Measurements from ENCODE around the gene BRICD5. TPM values are rescaled to one million over a fixed set of nuclear protein-coding genes. Genes with fewer than 3 reads are reported as not detected.

Gene BRICD5
- total RNA-seq, 3 donors from 2014 or later (not counting 1 experiment from before 2014, with no cell fraction given): 3.2 to 5.2 (median 3.6) TPM

- Mint-ChIP-seq H3K27me3 (ENCODE audit: low read depth in 2 of 2) (peaks cover 11 to 22% of the 10 kb centered on the region in 2 donors), H3K9me3 (no peaks in the 10 kb centered on the region), H3K4me1 (peaks cover 6 to 13% of the 10 kb centered on the region in 2 donors), H3K36me3 (no peaks in the 10 kb centered on the region), H3K4me3 (no peak overlapping the region), H3K27ac (no peak overlapping the region)
- H3K27me3 ChIP-seq (ENCODE audit: control insufficient read depth, insufficient read depth, low read length): peaks cover 25% of the 10 kb centered on the region
- ATAC-seq (no peak), DNase-seq (no peak)
- WGBS (ENCODE audit: insufficient coverage): 89% methylated on average over 6 of the region's 6 CpGs
- intact Hi-C loops (cut with micrococcal nuclease): no loop called here
- H3K27ac ChIP-seq (ENCODE audit: low read length): no peak overlapping the region
- H3K9me3 ChIP-seq (ENCODE audit: control insufficient read depth, insufficient read depth, low read length): no peaks in the 10 kb centered on the region
- no peak for TF ChIP-seq CTCF (IDR thresholded peaks at IDR 0.05)
- no peak overlapping the region for H3K4me3 ChIP-seq (ENCODE audit: low read length)
- H3K36me3 ChIP-seq (ENCODE audit: control insufficient read depth, insufficient read depth, low read length): no peaks in the 10 kb centered on the region
- H3K4me1 ChIP-seq (ENCODE audit: control insufficient read depth, insufficient read depth, low read length): peaks cover 17% of the 10 kb centered on the region
Measured at GRCh38 chr16:2200313-2200712, 10.3 kb downstream of the BRICD5 start.

- 82% methylated on average over 14 of the region's 14 CpGs for WGBS (ENCODE audit: insufficient coverage)
- no peaks in the 10 kb centered on the region for H3K9me3 ChIP-seq (ENCODE audit: control insufficient read depth, insufficient read depth, low read length)
- H3K4me3 ChIP-seq (ENCODE audit: low read length): no peak overlapping the region
- Mint-ChIP-seq H3K27ac (no peak overlapping the region), H3K27me3 (ENCODE audit: low read depth in 2 of 2) (peaks cover 11 to 27% of the 10 kb centered on the region in 2 donors), H3K9me3 (no peaks in the 10 kb centered on the region), H3K4me3 (no peak overlapping the region), H3K36me3 (no peaks in the 10 kb centered on the region), H3K4me1 (peaks cover 5 to 16% of the 10 kb centered on the region in 2 donors)
- TF ChIP-seq CTCF (IDR thresholded peaks at IDR 0.05): no peak
- peaks cover 31% of the 10 kb centered on the region for H3K27me3 ChIP-seq (ENCODE audit: control insufficient read depth, insufficient read depth, low read length)
- no peak overlapping the region for H3K27ac ChIP-seq (ENCODE audit: low read length)
- H3K36me3 ChIP-seq (ENCODE audit: control insufficient read depth, insufficient read depth, low read length): no peaks in the 10 kb centered on the region
- ATAC-seq: no peak
- H3K4me1 ChIP-seq (ENCODE audit: control insufficient read depth, insufficient read depth, low read length): peaks cover 18% of the 10 kb centered on the region
- DNase-seq: no peak
- intact Hi-C loops (cut with micrococcal nuclease): no loop called here
Measured at GRCh38 chr16:2199621-2200139, 11.0 kb downstream of the BRICD5 start.

- Mint-ChIP-seq H3K36me3 (no peaks in the 10 kb centered on the region), H3K4me1 (peaks cover 0 to 11% of the 10 kb centered on the region in 2 donors), H3K4me3 (peak overlapping the region; percentile 49), H3K27ac (no peak overlapping the region), H3K27me3 (ENCODE audit: low read depth in 2 of 2) (peaks cover 11 to 28% of the 10 kb centered on the region in 2 donors), H3K9me3 (no peaks in the 10 kb centered on the region)
- Histone ChIP-seq H3K27me3 (ENCODE audit: control insufficient read depth, insufficient read depth, low read length) (peaks cover 37% of the 10 kb centered on the region), H3K27ac (ENCODE audit: low read length) (no peak overlapping the region), H3K9me3 (ENCODE audit: control insufficient read depth, insufficient read depth, low read length) (no peaks in the 10 kb centered on the region), H3K4me3 (ENCODE audit: low read length) (no peak overlapping the region), H3K36me3 (ENCODE audit: control insufficient read depth, insufficient read depth, low read length) (no peaks in the 10 kb centered on the region), H3K4me1 (ENCODE audit: control insufficient read depth, insufficient read depth, low read length) (peaks cover 15% of the 10 kb centered on the region)
- intact Hi-C loops (cut with micrococcal nuclease): no loop called here
- 85% methylated on average over 5 of the region's 5 CpGs for WGBS (ENCODE audit: insufficient coverage)
- ATAC-seq (no peak), DNase-seq (no peak)
- TF ChIP-seq CTCF (IDR thresholded peaks at IDR 0.05): no peak
Measured at GRCh38 chr16:2199095-2199494, 11.6 kb downstream of the BRICD5 start.

GRCh38 chr16:2198283-2198682 is 12.4 kb downstream of the BRICD5 start:
- TF ChIP-seq CTCF (IDR thresholded peaks at IDR 0.05): no peak
- no peak overlapping the region for H3K4me3 ChIP-seq (ENCODE audit: low read length)
- Mint-ChIP-seq H3K27me3 (ENCODE audit: low read depth in 2 of 2) (peaks cover 11 to 28% of the 10 kb centered on the region in 2 donors), H3K4me3 (peak overlapping the region; percentile 49), H3K36me3 (no peaks in the 10 kb centered on the region), H3K4me1 (peaks cover 0 to 5% of the 10 kb centered on the region in 2 donors), H3K27ac (no peak overlapping the region), H3K9me3 (no peaks in the 10 kb centered on the region)
- DNase-seq (no peak), ATAC-seq (no peak)
- WGBS (ENCODE audit: insufficient coverage): 87% methylated on average over 3 of the region's 4 CpGs
- H3K27me3 ChIP-seq (ENCODE audit: control insufficient read depth, insufficient read depth, low read length): peaks cover 39% of the 10 kb centered on the region
- intact Hi-C loops (cut with micrococcal nuclease): no loop called here
- H3K27ac ChIP-seq (ENCODE audit: low read length): no peak overlapping the region
- no peaks in the 10 kb centered on the region for H3K36me3 ChIP-seq (ENCODE audit: control insufficient read depth, insufficient read depth, low read length)
- H3K9me3 ChIP-seq (ENCODE audit: control insufficient read depth, insufficient read depth, low read length): no peaks in the 10 kb centered on the region
- H3K4me1 ChIP-seq (ENCODE audit: control insufficient read depth, insufficient read depth, low read length): peaks cover 15% of the 10 kb centered on the region
